GM12892 (cell line): ENCODE data around the gene PIWIL4.
"Not testable (repeated sequence)": the region's sequence is repeated elsewhere in the genome, so short reads cannot be mapped to it uniquely, and the experiment has no call there.

Experiments used
- DNase-seq: peaks from one replicate; pipeline ENCODE4 v3.0.0; 2011; ENCODE audit not compliant: insufficient read length
- FAIRE-seq: peaks from 2 replicates; lab custom pipeline; 2011; peaks lifted over from hg19 to GRCh38; lab: Jason Lieb, UNC
- POLR2A ChIP-seq: IDR thresholded peaks from 2 replicates; pipeline ENCODE4 v1.6.1; 2011; ENCODE audit warnings: low read depth, low read length, control low read depth
- POLR2AphosphoS5 ChIP-seq: IDR thresholded peaks from 2 replicates; pipeline ENCODE4 v1.6.1; 2011; ENCODE audit warnings: low read depth, low read length, control low read depth
- TAF1 ChIP-seq: IDR thresholded peaks from 2 replicates; pipeline ENCODE4 v1.6.1; 2011; ENCODE audit warnings: low read depth, mild to moderate bottlenecking, control low read depth, low read length, borderline replicate concordance

Gene PIWIL4

GRCh38 chr11:94593030-94593429 is 25.9 kb downstream of the PIWIL4 start:
- FAIRE-seq = peak; percentile 42

GRCh38 chr11:94595076-94595475 is 27.9 kb downstream of the PIWIL4 start:
- no peak for TF ChIP-seq TAF1
- no peak for TF ChIP-seq POLR2A
- no peak for TF ChIP-seq POLR2AphosphoS5
- DNase-seq (no peak), FAIRE-seq (peak; percentile 85)

More at GRCh38 chr11:94593030-94593429, 25.9 kb downstream of the PIWIL4 start:
- no peak for DNase-seq
- TF ChIP-seq TAF1 = no peak
- TF ChIP-seq POLR2A = no peak
- TF ChIP-seq POLR2AphosphoS5 = no peak

- DNase-seq = no peak
- peak; percentile 48 for FAIRE-seq
- TF ChIP-seq POLR2AphosphoS5 (no peak), TAF1 (no peak), POLR2A (no peak)
Observed at GRCh38 chr11:94597896-94598295, 30.7 kb downstream of the PIWIL4 start.

- TF ChIP-seq POLR2AphosphoS5 = no peak
- TF ChIP-seq TAF1 = no peak
- no peak for TF ChIP-seq POLR2A
- no peak for FAIRE-seq
- no peak for DNase-seq
Observed at GRCh38 chr11:94599510-94599909, 32.3 kb downstream of the PIWIL4 start.

GRCh38 chr11:94602430-94603372 is 35.5 kb downstream of the PIWIL4 start:
- DNase-seq (peak; percentile 13), FAIRE-seq (peak; percentile 96)
- TF ChIP-seq POLR2A (no peak), TAF1 (no peak), POLR2AphosphoS5 (no peak)

GRCh38 chr11:94603587-94603986 is 36.4 kb downstream of the PIWIL4 start:
- no peak for FAIRE-seq
- no peak for TF ChIP-seq POLR2A
- TF ChIP-seq TAF1 = no peak
- no peak for TF ChIP-seq POLR2AphosphoS5
- no peak for DNase-seq

- DNase-seq (no peak), FAIRE-seq (no peak)
- TF ChIP-seq POLR2AphosphoS5 (no peak), TAF1 (no peak), POLR2A (no peak)
Observed at GRCh38 chr11:94604482-94604881, 37.3 kb downstream of the PIWIL4 start.

- TF ChIP-seq TAF1 (no peak), POLR2AphosphoS5 (no peak), POLR2A (no peak)
- no peak for DNase-seq
- no peak for FAIRE-seq
Observed at GRCh38 chr11:94613120-94613519, 46.0 kb downstream of the PIWIL4 start.

GRCh38 chr11:94623120-94623735 is 56.1 kb downstream of the PIWIL4 start:
- TF ChIP-seq TAF1 = no peak
- FAIRE-seq (peak; percentile 79), DNase-seq (no peak)

- FAIRE-seq = not testable (repeated sequence)
Observed at GRCh38 chr11:94625422-94625821, 58.3 kb downstream of the PIWIL4 start.

GRCh38 chr11:94627003-94627560 is 59.9 kb downstream of the PIWIL4 start:
- not testable (repeated sequence) for DNase-seq, FAIRE-seq

More at GRCh38 chr11:94625422-94625821, 58.3 kb downstream of the PIWIL4 start:
- DNase-seq = not testable (repeated sequence)

GRCh38 chr11:94629741-94630140 is 62.6 kb downstream of the PIWIL4 start:
- TF ChIP-seq POLR2AphosphoS5 (no peak), TAF1 (no peak), POLR2A (no peak)
- DNase-seq = no peak
- FAIRE-seq = no peak
